K562 (cell line): ENCODE data around the gene CRKL.

Source experiments
- ATF1 ChIP-seq, 2 experiments: fragments of 450-650 bp in 1 of 2; IDR thresholded peaks; 2 replicates each; pipeline ENCODE4 v1.6.1; 2016; ENCODE audit warnings: missing compliant biosample characterization in 1 of 2, missing genetic modification characterization in 1 of 2
- CREB3 ChIP-seq: fragments of 450-650 bp; conservative IDR thresholded peaks from 2 replicates; pipeline ENCODE4 v1.6.1; 2016; ENCODE audit warnings: missing genetic modification characterization, low read depth, mild to moderate bottlenecking, missing compliant biosample characterization, moderate library complexity
- HMG20B ChIP-seq: fragments of 250-450 bp; sonication (Bioruptor Pico); IDR thresholded peaks from 2 replicates; pipeline ENCODE4 v1.5.0; 2021; ENCODE audit warnings: mild to moderate bottlenecking
- NFRKB ChIP-seq: fragments of 450-650 bp; IDR thresholded peaks from 2 replicates; pipeline ENCODE4 v1.6.1; 2016; ENCODE audit warnings: low read depth
- POLR2A ChIP-seq: fragments of 450-650 bp; conservative IDR thresholded peaks from 2 replicates; pipeline ENCODE4 v1.6.1; 2016

- TF ChIP-seq HMG20B (CRISPR knock-in tag): no peak
- TF ChIP-seq NFRKB: no peak
- no peak for TF ChIP-seq POLR2A
- no peak for TF ChIP-seq CREB3 (tag)
- no peak for TF ChIP-seq ATF1 (CRISPR knock-in tag; IDR thresholded peaks at IDR 0.05)
- TF ChIP-seq ATF1 (tag; IDR thresholded peaks at IDR 0.05): no peak
Measured at GRCh38 chr22:20973634-20974286, 56.6 kb downstream of the CRKL start.
